Natural killer cell (primary cell): Measurements from ENCODE around the gene ROBO4. TPM values are rescaled to one million over a fixed set of nuclear protein-coding genes. Genes with fewer than 3 reads are reported as not detected.

ENCODE experiments used
- ATAC-seq, 3 donors: fragments of 150-1000 bp in 2 of 3; fragments of 200-7000 bp in 1 of 3; cut with Tn5 transposase; 1 replicate in 1 of 3; 2 replicates in 2 of 3; pipeline ENCODE4 v1.10.0; 2021; ENCODE audit warnings: mild to moderate bottlenecking in 2 of 3, moderate library complexity in 2 of 3
- DNase-seq, 2 donors: peaks; one replicate each; pipeline versions ENCODE4 v3.0.0 to v3.0.0-alpha.2; 2013 to 2021; ENCODE audit warnings: mixed read lengths in 1 of 2
- H3K27ac ChIP-seq: one replicate; pipeline ENCODE4 v1.5.1; 2013; ENCODE audit warnings: mild to moderate bottlenecking, low read length
- H3K27me3 ChIP-seq: one replicate; pipeline ENCODE4 v1.6.1; 2013; ENCODE audit warnings: low read length; ENCODE audit not compliant: control insufficient read depth, insufficient read depth
- H3K36me3 ChIP-seq: one replicate; pipeline ENCODE4 v1.6.1; 2013; ENCODE audit warnings: low read length; ENCODE audit not compliant: control insufficient read depth, insufficient read depth
- H3K4me1 ChIP-seq: one replicate; pipeline ENCODE4 v1.6.1; 2013; ENCODE audit warnings: low read length; ENCODE audit not compliant: control insufficient read depth, insufficient read depth
- H3K4me3 ChIP-seq: one replicate; pipeline ENCODE4 v1.5.1; 2013; ENCODE audit warnings: low read length
- H3K9me3 ChIP-seq: one replicate; pipeline ENCODE4 v1.6.1; 2013; ENCODE audit warnings: low read length; ENCODE audit not compliant: control insufficient read depth, insufficient read depth
- H3K27ac Mint-ChIP-seq, 2 donors: one replicate each; pipeline ENCODE4 v1.8.0; 2022; ENCODE audit warnings: mild to moderate bottlenecking in 2 of 2, mixed read lengths in 2 of 2, moderate library complexity in 1 of 2
- H3K27me3 Mint-ChIP-seq, 2 donors: one replicate each; pipeline ENCODE4 v1.8.0; 2022; ENCODE audit warnings: low read depth in 2 of 2, mixed read lengths in 2 of 2
- H3K36me3 Mint-ChIP-seq: one replicate; pipeline ENCODE4 v1.8.0; 2022; ENCODE audit warnings: mixed read lengths
- H3K4me1 Mint-ChIP-seq, 2 donors: one replicate each; pipeline ENCODE4 v1.8.0; 2022; ENCODE audit warnings: mixed read lengths in 2 of 2
- H3K4me3 Mint-ChIP-seq: one replicate; pipeline ENCODE4 v1.8.0; 2022; ENCODE audit warnings: mild to moderate bottlenecking, moderate library complexity, mixed read lengths
- H3K9me3 Mint-ChIP-seq, 2 donors: one replicate each; pipeline ENCODE4 v1.8.0; 2022; ENCODE audit warnings: mixed read lengths in 2 of 2
- WGBS: methylation state at CpG from one replicate; pipeline ENCODE4 v1.1.7; 2013; ENCODE audit warnings: missing lambda C conversion rate; ENCODE audit not compliant: insufficient coverage; 5-methylcytosine and 5-hydroxymethylcytosine counted together
- intact Hi-C: fragments of 100-400 bp; cut with micrococcal nuclease; formaldehyde crosslinking; loops from one replicate; pipeline ENCODE4 v1.14.2; 2022
- total RNA-seq, 4 donors: library from RNA; stranded (reverse); fragments of 120-200 nt in 1 of 4; gene quantifications; one replicate each; pipeline versions ENCODE4 v1.2.3 to v1.2.4, GENCODE V29; 2013 to 2022
- TF ChIP-seq, protein P1 (sequence below): fragments of 200-600 bp; IDR thresholded peaks from one replicate; pipeline ENCODE4 v1.8.0; 2022; ENCODE audit warnings: antibody characterized with exemption

The ROBO4 gene
- total RNA-seq, 3 donors from 2014 or later (not counting 1 experiment from before 2014, with no cell fraction given) = not detected

DNA sequence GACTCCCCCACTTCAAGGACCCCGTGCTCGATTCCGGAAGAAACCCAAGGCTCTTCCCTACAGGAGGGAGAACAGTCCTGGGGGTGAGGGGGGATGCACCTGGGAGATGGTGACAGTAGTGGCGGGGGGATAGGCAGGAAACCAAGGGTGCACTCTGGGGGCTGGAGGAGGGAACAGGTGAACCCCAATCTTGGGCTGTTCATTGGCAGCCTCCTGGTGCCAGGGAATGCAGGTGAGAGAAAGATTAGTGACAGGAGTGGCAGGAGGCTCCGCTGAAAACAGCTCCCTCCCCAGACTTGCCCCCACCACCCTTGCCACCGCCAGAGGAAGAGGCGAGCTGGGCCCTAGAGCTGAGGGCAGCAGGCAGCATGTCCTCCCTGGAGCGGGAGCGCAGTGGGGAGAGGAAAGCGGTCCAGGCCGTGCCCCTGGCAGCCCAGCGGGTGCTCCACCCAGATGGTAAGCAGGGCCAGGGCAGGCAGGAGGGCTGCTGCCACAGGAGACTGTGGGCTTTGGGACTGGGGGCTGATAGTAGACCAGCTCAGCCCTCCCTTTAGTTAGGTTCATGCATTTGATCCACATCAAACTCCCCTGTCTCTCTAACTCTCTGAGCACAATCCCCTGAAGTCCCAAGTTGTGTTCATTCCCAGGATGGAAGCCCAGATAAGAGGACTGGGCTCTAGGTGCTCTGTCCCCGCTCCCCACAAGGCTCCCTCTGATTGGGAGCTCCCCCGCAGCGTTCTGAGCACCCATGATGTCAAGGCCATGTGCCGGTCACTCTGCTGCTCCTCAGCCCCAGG is 18.0 kb downstream of the ROBO4 start:
- ATAC-seq = no peak
- no peak for DNase-seq
- Histone ChIP-seq H3K9me3 (no peaks in the 10 kb centered on the region), H3K36me3 (no peaks in the 10 kb centered on the region), H3K4me3 (no peak overlapping the region), H3K27ac (no peak overlapping the region), H3K4me1 (peaks cover 19% of the 10 kb centered on the region), H3K27me3 (peaks cover 3% of the 10 kb centered on the region)
- intact Hi-C loops = loop anchor here (5.0 kb wide), 1 partner anchor 73 kb away; the partner anchor contains the start of gene CCDC15
- Mint-ChIP-seq H3K4me1 (peaks cover 16 to 54% of the 10 kb centered on the region in 2 donors), H3K4me3 (no peak overlapping the region), H3K27me3 (peaks cover 0 to 5% of the 10 kb centered on the region in 2 donors), H3K36me3 (no peaks in the 10 kb centered on the region), H3K27ac (no peak overlapping the region), H3K9me3 (no peaks in the 10 kb centered on the region)
- TF ChIP-seq, protein P1, sequence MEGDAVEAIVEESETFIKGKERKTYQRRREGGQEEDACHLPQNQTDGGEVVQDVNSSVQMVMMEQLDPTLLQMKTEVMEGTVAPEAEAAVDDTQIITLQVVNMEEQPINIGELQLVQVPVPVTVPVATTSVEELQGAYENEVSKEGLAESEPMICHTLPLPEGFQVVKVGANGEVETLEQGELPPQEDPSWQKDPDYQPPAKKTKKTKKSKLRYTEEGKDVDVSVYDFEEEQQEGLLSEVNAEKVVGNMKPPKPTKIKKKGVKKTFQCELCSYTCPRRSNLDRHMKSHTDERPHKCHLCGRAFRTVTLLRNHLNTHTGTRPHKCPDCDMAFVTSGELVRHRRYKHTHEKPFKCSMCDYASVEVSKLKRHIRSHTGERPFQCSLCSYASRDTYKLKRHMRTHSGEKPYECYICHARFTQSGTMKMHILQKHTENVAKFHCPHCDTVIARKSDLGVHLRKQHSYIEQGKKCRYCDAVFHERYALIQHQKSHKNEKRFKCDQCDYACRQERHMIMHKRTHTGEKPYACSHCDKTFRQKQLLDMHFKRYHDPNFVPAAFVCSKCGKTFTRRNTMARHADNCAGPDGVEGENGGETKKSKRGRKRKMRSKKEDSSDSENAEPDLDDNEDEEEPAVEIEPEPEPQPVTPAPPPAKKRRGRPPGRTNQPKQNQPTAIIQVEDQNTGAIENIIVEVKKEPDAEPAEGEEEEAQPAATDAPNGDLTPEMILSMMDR = no peak
- WGBS = 83% methylated on average over 16 of the region's 16 CpGs

DNA sequence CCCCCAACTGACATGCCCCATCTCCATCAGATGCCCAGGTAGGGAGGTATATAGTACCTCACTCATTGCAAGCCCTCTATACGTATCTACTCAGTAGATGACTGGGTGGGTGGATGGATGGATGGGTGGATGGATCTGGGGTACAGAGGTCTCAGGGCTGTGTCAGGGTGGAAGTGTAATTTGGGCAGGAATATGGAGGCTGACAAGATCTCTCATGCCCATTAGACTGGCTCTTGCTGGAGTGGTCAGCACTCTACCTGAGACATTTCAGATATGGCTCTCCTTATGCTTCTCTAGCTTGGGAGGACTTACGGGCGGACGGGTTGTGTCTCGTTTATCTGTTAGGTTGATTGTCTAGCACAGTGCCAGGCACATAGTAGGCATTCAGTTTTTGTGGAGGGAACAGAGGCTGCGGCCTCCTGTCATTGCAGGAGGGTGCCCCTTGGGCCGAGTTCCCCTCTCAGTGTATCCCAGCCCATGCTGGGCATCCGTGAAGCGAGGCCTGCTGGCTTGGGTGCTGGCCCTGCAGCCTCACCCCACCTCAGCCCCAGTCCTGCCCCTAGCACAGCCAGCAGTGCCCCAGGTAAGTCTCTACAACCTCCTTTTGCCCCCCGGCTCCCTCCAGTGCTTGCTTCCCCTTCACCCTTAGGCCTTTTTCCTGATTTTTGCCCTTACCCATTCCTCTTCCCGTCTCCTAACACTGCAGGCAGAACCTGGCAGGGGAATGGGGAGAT is 18.7 kb downstream of the ROBO4 start:
- peak overlapping the region; percentile 61 for H3K4me3 Mint-ChIP-seq
- Histone ChIP-seq H3K9me3 (no peaks in the 10 kb centered on the region), H3K36me3 (no peaks in the 10 kb centered on the region), H3K27me3 (peaks cover 3% of the 10 kb centered on the region), H3K27ac (no peak overlapping the region), H3K4me1 (peaks cover 19% of the 10 kb centered on the region), H3K4me3 (no peak overlapping the region)
- H3K36me3 Mint-ChIP-seq = no peaks in the 10 kb centered on the region
- DNase-seq (no peak), ATAC-seq (no peak)
- H3K27ac Mint-ChIP-seq = no peak overlapping the region
- TF ChIP-seq, protein P1 = no peak
- intact Hi-C loops = loop anchor here (5.0 kb wide), 1 partner anchor 73 kb away; the partner anchor contains the start of gene CCDC15
- WGBS = 94% methylated on average over 10 of the region's 11 CpGs
- H3K9me3 Mint-ChIP-seq = no peaks in the 10 kb centered on the region
- peaks cover 3 to 9% of the 10 kb centered on the region in 2 donors for H3K27me3 Mint-ChIP-seq
- peaks cover 16 to 54% of the 10 kb centered on the region in 2 donors for H3K4me1 Mint-ChIP-seq

DNA sequence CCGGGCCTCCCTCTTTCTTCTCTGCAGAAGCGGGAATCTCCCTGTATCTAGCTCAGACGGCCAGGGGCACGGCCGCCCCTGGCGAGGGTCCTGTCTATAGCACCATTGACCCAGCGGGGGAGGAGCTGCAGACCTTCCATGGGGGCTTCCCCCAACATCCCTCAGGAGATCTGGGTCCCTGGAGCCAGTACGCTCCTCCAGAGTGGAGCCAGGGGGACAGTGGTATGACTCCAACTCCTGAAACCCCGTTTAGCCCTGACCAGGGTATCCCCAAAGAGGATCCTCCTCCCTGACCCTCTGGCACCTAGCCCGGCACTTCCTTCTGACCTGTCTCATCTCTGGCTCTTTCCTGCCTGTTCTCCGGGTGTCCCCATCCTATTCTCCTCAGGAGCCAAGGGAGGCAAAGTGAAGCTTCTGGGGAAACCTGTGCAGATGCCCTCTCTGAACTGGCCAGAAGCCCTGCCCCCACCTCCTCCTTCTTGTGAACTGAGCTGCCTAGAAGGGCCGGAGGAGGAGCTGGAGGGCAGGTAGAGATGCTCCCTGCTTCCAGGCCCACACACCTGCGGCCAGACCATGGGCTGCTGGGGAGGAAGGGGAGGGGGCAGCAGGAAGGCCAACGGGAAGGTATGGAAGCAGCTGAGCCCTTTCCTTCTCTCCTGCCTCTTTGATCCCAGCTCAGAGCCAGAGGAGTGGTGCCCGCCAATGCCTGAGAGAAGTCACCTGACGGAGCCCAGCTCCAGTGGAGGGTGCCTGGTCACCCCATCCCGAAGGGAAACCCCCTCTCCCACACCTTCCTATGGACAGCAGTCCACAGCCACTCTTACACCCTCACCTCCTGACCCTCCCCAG is 19.5 kb downstream of the ROBO4 start:
- H3K4me1 Mint-ChIP-seq = peaks cover 16 to 54% of the 10 kb centered on the region in 2 donors
- Histone ChIP-seq H3K27ac (no peak overlapping the region), H3K4me1 (peaks cover 19% of the 10 kb centered on the region), H3K27me3 (peaks cover 3% of the 10 kb centered on the region), H3K4me3 (no peak overlapping the region), H3K36me3 (no peaks in the 10 kb centered on the region), H3K9me3 (no peaks in the 10 kb centered on the region)
- TF ChIP-seq, protein P1 = no peak
- peak overlapping the region; percentile 90 for H3K4me3 Mint-ChIP-seq
- ATAC-seq = no peak
- 85% methylated on average over 16 of the region's 17 CpGs for WGBS
- peak overlapping the region; percentile 53 to 92 for H3K27ac Mint-ChIP-seq
- H3K27me3 Mint-ChIP-seq = peaks cover 11 to 16% of the 10 kb centered on the region in 2 donors
- no peaks in the 10 kb centered on the region for H3K9me3 Mint-ChIP-seq
- intact Hi-C loops = loop anchor here (2.0 to 5.0 kb wide), 2 partner anchors 43 to 74 kb away; partner anchors contain the start of gene CCDC15
- DNase-seq = no peak
- no peaks in the 10 kb centered on the region for H3K36me3 Mint-ChIP-seq
